Spleen (tissue), 3 donors: ENCODE measurements around the gene XRCC3.

ENCODE experiments used
- POLR2A ChIP-seq, 3 donors: fragments of 450-650 bp; IDR thresholded peaks; one replicate each; pipeline ENCODE4 v1.5.1; 2017; ENCODE audit warnings: antibody characterized with exemption in 3 of 3, mild to moderate bottlenecking in 1 of 3
- POLR2AphosphoS5 ChIP-seq, 3 donors: sonication (generic); formaldehyde crosslinking; IDR thresholded peaks; one replicate each; pipeline ENCODE4 v1.5.1; 2017; ENCODE audit warnings: antibody characterized with exemption in 3 of 3

GRCh38 chr14:103708750-103709187 is 6.5 kb downstream of the XRCC3 start:
- TF ChIP-seq POLR2A (IDR thresholded peaks at IDR 0.05): no peak
- peak in 2 of 3 donors; percentile 56 to 71 for TF ChIP-seq POLR2AphosphoS5 (IDR thresholded peaks at IDR 0.05)
